Astrocyte of the spinal cord (primary cell): ENCODE results near the gene NFATC1.
"Not testable (repeated sequence)": the region's sequence is repeated elsewhere in the genome, so short reads cannot be mapped to it uniquely, and the experiment has no call there.

Experiments
- DNase-seq: peaks from one replicate; pipeline ENCODE4 v3.0.0; 2011; ENCODE audit warnings: low read depth, low spot score
- H3K4me3 ChIP-seq: 2 replicates; pipeline ENCODE4 v1.5.1; 2011; ENCODE audit warnings: low read depth, mild to moderate bottlenecking, low read length, moderate library complexity
- in situ Hi-C: cut with HindIII; loops from 2 replicates; pipeline ENCODE4 v1.10.0; 2017; ENCODE audit warnings: low sequenced_read_pairs
- TF ChIP-seq, protein P1 (sequence below): IDR thresholded peaks from 2 replicates; pipeline ENCODE4 v1.5.1; 2012; ENCODE audit warnings: low read depth, mild to moderate bottlenecking, low read length, inconsistent platforms

Gene NFATC1

DNA sequence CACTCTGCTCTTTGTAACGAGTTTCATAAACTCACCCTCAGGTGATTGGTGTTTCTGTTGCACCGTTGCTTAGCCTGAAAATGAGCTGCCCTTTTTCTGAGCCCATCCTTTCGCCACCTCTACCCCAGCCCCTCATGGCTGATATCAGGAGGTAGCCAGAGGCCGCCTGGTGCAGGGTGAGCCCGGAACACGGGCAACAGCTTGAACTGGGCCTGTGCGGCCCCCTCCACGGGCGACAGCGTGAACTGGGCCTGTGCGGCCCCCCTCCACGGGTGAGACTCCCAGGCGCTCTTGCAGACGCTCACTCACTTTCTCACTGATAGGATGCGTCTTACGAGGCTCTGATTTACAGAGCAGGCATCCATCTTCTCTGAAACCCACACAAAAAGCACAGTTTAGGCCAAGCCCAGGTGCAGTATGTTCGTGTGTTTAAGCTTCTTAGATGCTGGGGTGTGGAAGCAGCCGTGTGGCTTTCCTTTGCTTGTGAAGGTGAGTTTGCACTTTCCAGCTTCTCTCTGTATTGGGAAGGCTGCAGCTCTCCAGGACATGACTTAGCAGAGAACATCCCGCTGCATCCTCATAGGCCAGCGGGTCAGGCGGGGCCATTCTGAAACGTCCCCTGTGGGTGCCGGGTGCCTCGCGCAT lies 83.5 kb downstream of the NFATC1 start:
- H3K4me3 ChIP-seq, result no peak overlapping the region
- no peak for DNase-seq
- TF ChIP-seq, protein P1, sequence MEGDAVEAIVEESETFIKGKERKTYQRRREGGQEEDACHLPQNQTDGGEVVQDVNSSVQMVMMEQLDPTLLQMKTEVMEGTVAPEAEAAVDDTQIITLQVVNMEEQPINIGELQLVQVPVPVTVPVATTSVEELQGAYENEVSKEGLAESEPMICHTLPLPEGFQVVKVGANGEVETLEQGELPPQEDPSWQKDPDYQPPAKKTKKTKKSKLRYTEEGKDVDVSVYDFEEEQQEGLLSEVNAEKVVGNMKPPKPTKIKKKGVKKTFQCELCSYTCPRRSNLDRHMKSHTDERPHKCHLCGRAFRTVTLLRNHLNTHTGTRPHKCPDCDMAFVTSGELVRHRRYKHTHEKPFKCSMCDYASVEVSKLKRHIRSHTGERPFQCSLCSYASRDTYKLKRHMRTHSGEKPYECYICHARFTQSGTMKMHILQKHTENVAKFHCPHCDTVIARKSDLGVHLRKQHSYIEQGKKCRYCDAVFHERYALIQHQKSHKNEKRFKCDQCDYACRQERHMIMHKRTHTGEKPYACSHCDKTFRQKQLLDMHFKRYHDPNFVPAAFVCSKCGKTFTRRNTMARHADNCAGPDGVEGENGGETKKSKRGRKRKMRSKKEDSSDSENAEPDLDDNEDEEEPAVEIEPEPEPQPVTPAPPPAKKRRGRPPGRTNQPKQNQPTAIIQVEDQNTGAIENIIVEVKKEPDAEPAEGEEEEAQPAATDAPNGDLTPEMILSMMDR, result no peak
- in situ Hi-C loops, result no loop called here

DNA sequence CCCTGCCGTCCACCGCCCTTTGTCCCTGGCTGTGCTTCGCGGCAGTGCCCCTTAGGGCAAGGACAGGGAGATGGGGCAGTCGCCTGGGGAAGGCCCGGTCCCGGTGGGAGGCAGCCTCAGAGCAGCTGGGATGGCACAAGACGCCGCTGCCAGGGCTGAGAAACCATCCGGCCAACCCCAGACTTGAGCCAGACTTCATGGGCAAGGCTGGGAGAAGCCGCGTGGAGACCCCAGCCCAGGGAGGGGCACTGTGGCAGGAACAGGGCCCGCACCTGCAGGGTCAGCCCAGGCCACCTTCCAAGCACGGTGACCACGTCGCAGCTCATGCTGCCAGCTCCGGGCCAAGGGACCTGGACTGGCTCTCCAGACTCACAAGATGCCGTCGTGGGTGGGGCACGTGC lies 84.0 kb downstream of the NFATC1 start:
- TF ChIP-seq, protein P1, result no peak
- DNase-seq, result no peak
- H3K4me3 ChIP-seq, result no peak overlapping the region
- in situ Hi-C loops, result no loop called here

DNA sequence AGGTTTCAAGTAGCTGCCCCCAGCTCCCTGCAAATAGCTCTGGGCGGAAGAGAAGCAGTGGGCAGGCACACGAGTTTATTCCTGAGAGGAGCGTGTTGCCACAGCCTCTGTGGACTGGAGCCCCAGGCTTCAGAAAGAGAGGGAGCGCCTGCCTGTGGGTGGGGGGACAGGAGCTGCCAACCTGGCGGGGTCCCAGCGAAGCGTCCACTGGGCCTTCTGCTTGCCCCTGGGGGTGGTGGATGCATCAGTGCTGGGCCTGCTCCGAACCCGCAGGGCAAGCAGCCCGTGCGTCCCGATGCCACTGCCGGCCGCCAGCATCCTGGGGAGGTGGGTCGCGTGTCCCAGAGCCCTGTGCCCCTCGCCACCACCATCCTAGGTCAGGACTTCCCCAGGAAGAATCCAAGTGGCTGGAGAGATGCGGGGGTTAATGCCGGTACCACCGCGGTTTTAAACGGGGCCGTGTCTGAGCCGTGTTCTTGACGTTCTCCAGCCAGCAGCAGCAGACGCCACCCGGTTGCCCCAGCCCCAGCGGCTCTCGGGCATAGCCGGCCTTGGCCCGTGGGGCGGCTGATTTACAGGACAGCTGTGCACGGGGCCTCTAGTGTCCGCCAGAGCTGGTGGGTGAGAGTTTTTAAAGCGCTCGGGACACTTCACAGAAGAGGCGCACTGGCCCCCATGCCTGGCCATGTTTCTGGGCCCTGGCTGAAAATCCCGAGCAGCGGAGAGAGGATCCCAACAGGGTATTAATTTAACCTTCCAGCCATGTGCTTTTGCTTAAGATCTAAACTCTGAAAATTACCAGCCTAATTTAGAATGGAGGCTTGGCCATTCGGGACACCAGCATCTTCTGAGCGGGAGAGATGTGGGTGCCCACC lies 84.7 kb downstream of the NFATC1 start:
- TF ChIP-seq, protein P1, result no peak
- DNase-seq, result no peak
- H3K4me3 ChIP-seq, result no peak overlapping the region
- in situ Hi-C loops, result no loop called here

DNA sequence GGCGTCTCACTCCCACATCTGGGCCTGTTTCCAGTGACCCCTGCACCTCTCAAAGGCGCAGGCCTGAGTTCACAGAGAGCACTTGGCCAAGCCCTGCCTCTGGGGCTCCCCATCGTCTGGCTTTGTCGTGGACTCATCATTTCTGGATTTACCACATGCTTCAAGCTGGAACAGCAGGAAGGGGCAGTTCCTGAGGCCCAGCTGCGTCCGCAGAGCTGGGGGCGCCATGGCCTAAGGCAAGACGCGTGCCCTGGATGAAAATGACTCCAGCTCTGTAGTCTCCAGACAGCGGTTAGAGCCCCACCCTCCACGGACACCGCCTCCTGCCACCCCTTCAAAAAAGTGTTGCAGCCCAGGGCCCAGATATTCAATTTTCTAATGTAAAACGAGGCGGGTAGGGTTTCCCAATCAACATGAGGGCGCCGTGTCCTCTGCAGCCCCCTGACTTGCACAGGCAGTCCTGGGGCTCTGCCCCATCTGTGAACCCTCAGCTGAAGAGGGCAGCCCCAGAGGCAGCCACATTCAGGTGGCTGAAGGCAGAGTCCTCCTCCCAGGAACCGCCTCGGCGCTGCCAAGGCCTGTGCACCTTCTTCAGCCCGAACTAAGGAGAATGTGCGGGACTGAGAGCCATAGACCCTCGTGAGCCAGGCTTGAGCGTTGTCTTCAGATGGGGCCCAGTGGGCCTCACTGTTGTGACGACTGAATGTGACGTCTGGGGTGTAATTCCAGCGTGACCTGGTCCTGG lies 85.5 kb downstream of the NFATC1 start:
- DNase-seq, result no peak
- no peak overlapping the region for H3K4me3 ChIP-seq
- TF ChIP-seq, protein P1, result no peak
- in situ Hi-C loops, result no loop called here

DNA sequence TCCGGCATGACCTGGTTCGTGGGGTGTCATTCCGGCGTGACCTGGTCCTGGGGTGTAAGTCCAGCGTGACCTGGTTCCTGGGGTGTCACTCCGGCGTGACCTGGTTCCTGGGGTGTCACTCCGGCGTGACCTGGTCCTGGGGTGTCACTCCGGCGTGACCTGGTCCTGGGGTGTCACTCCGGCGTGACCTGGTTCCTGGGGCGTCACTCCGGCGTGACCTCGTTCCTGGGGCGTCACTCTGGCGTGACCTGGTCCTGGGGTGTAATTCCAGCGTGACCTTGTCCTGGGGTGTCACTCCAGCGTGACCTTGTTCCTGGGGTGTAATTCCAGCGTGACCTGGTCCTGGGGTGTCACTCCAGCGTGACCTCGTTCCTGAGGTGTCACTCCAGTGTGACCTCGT lies 87.7 kb downstream of the NFATC1 start:
- in situ Hi-C loops, result not testable (repeated sequence)

DNA sequence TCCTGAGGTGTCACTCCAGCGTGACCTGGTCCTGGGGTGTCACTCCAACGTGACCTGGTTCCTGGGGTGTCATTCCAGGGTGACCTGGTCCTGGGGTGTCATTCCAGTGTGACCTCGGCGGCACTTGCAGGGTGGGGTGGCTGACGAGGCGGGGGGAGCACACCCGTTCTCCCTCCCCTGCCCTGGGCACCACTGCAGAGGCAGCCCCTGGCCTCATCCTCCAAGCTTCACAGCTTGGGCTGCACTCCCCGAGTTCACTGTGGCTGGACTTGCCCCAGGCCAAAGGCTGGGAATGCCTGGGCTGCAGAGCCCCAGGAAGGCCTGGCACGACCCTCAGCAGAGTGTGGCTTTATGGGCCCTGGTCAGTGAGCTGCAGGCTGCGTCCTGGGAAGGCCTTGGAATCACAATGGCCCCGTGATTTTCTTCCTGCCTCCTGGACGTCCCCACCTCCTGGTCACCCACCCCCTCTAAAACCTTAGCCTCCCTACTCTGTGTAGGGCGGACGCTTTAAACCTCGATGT lies 88.3 kb downstream of the NFATC1 start:
- no peak overlapping the region for H3K4me3 ChIP-seq
- in situ Hi-C loops, result no loop called here
- TF ChIP-seq, protein P1, result no peak
- no peak for DNase-seq

More for the DNA sequence above, 87.7 kb downstream of the NFATC1 start:
- not testable (repeated sequence) for H3K4me3 ChIP-seq, DNase-seq
